AG04449 (cell line): ENCODE measurements around the gene POLR2L.
A peak's percentile ranks its signal among the peaks of the same experiment; 100 is the strongest.

ENCODE experiments used
- CTCF ChIA-PET: fragments of 350-600 bp; formaldehyde crosslinking; extraction: SDS; loops from one replicate; lab custom pipeline; 2021; ENCODE audit warnings: antibody characterized with exemption; lab: Yijun Ruan, JAX
- POLR2A ChIA-PET: fragments of 400-600, 350-600 bp; formaldehyde crosslinking; extraction: SDS; loops from one replicate; lab custom pipeline; 2020; ENCODE audit warnings: antibody characterized with exemption, inconsistent platforms; lab: Yijun Ruan, JAX
- DNase-seq: peaks from one replicate; pipeline ENCODE4 v3.0.0-alpha.2; 2010; ENCODE audit warnings: low read depth, low spot score
- H3K4me3 ChIP-seq: 2 replicates; pipeline ENCODE4 v1.5.1; 2011; ENCODE audit warnings: low read depth, mild to moderate bottlenecking, control low read depth, low read length
- CTCF ChIP-seq: IDR thresholded peaks from one replicate; pipeline ENCODE4 v1.5.1; 2011; ENCODE audit warnings: mild to moderate bottlenecking, moderate library complexity, low read length, control low read depth, inconsistent platforms; ENCODE audit not compliant: insufficient read depth; ENCODE audit errors: missing control alignments

Gene POLR2L

DNA sequence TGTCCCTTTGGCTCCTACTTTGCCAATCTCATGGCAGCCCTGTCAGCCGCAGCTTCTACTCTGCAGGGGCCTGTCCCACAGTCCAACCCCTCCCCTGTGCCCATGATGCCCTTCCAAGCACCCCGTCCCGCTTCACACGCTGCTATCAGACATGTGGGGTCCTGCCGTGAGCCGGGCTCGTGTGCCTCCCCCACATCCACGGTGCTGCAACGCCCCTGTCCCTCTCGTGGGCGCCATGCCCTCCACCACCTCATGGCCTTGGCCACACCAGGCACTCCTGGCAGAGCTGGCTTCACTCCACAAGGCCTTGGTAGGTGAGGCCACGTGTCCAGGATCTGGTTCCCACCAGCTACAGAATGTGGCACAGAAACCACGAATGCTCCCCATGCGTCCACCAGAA lies 45.3 kb upstream of the POLR2L start:
- TF ChIP-seq CTCF: no peak
- no peak for DNase-seq
- H3K4me3 ChIP-seq: no peak overlapping the region
- ChIA-PET CTCF (interaction anchor here (1.6 kb wide), 1 partner anchor 10 kb away, joined by 7 read pairs; no protein-coding TSS in a partner anchor), POLR2A (no interaction called here)

- no peak for TF ChIP-seq CTCF
- DNase-seq: no peak
- POLR2A ChIA-PET: no interaction called here
- no peak overlapping the region for H3K4me3 ChIP-seq
- CTCF ChIA-PET: interaction anchor here (1.3 to 1.6 kb wide), 2 partner anchors 9 to 11 kb away, joined by 7 read pairs; no protein-coding TSS in a partner anchor
These were observed 44.2 kb upstream of the POLR2L start for GRCh38 chr11:886568-886967.

GRCh38 chr11:884578-885070 lies 42.3 kb upstream of the POLR2L start:
- DNase-seq: no peak
- TF ChIP-seq CTCF: no peak
- no peak overlapping the region for H3K4me3 ChIP-seq
- ChIA-PET CTCF (interaction anchor here (0.6 kb wide), 1 partner anchor 41 kb away, joined by 4 read pairs; no protein-coding TSS in a partner anchor), POLR2A (no interaction called here)

GRCh38 chr11:883527-883926 lies 41.2 kb upstream of the POLR2L start:
- no peak overlapping the region for H3K4me3 ChIP-seq
- ChIA-PET CTCF (no interaction called here), POLR2A (no interaction called here)
- DNase-seq: no peak
- TF ChIP-seq CTCF: no peak

- ChIA-PET CTCF (no interaction called here), POLR2A (no interaction called here)
- peak; percentile 4 for DNase-seq
- no peak overlapping the region for H3K4me3 ChIP-seq
- no peak for TF ChIP-seq CTCF
These were observed 40.3 kb upstream of the POLR2L start for GRCh38 chr11:882596-882995.

DNA sequence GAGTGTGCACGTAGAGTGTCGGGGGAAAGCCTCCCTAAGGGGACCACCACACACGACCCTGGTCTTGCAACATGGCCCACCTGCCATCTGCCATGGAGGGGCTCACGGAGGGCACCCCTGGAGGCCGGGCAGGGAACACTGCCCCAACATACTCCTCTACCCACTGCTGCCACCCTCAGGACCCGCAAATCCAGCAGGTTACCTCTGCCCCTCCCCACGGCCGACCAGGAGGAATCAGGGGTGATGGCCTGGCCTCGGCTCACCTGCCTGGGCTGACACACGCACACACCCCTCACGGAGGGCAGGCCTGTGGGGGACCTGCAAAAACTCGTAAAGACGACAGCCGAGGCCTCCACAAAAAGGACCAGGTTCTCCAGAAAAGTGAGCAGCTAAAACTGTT lies 38.1 kb upstream of the POLR2L start:
- no peak for TF ChIP-seq CTCF
- POLR2A ChIA-PET: no interaction called here
- no peak overlapping the region for H3K4me3 ChIP-seq
- no peak for DNase-seq
- CTCF ChIA-PET: no interaction called here
